Breast epithelium (tissue), 3 donors: ENCODE results near the gene STXBP1.

Experiments
- CTCF ChIP-seq, 3 donors: fragments of 450-650 bp; IDR thresholded peaks; one replicate each; pipeline ENCODE4 v1.5.1; 2016 to 2017; ENCODE audit warnings: antibody characterized with exemption in 3 of 3, mild to moderate bottlenecking in 3 of 3, moderate library complexity in 3 of 3
- POLR2A ChIP-seq: fragments of 450-650 bp; IDR thresholded peaks from one replicate; pipeline ENCODE4 v1.6.1; 2016; ENCODE audit warnings: antibody characterized with exemption, mild to moderate bottlenecking, moderate library complexity
- POLR2AphosphoS5 ChIP-seq, 3 donors: sonication (generic); formaldehyde crosslinking; IDR thresholded peaks; one replicate each; pipeline ENCODE4 v1.6.1; 2017; ENCODE audit warnings: antibody characterized with exemption in 3 of 3

- peak in 1 of 3 donors; percentile 29 for TF ChIP-seq POLR2AphosphoS5 (IDR thresholded peaks at IDR 0.05)
- TF ChIP-seq CTCF (IDR thresholded peaks at IDR 0.05) = no peak
- no peak for TF ChIP-seq POLR2A
These were observed 2.9 kb downstream of the STXBP1 start for GRCh38 chr9:127614961-127615360.
